Stimulated activated CD4-positive, alpha-beta T cell treated with anti-CD3 and anti-CD28 coated beads, Interleukin-1b, Interleukin-23, amount 100 ng/mL, for 1 hour (primary cell): Measurements from ENCODE around the gene MMD2.

Source experiments
- DNase-seq, 2 donors: peaks; one replicate each; pipeline ENCODE4 v3.0.0-alpha.2; 2020; ENCODE audit warnings: low read depth in 2 of 2

The MMD2 gene

GRCh38 chr7:4959306-4959705 lies 319 bp upstream of the MMD2 start:
- DNase-seq, result no peak

GRCh38 chr7:4957847-4958476 lies 1.0 kb downstream of the MMD2 start:
- no peak for DNase-seq

GRCh38 chr7:4951903-4952636 lies 6.9 kb downstream of the MMD2 start:
- DNase-seq, result no peak

GRCh38 chr7:4951304-4951703 lies 7.7 kb downstream of the MMD2 start:
- no peak for DNase-seq

- DNase-seq, result no peak
Measured at GRCh38 chr7:4948402-4948801, 10.6 kb downstream of the MMD2 start.

- DNase-seq, result no peak
Measured at GRCh38 chr7:4945949-4946348, 13.0 kb downstream of the MMD2 start.

- DNase-seq, result no peak
Measured at GRCh38 chr7:4944939-4945338, 14.0 kb downstream of the MMD2 start.

- DNase-seq, result no peak
Measured at GRCh38 chr7:4943297-4943696, 15.7 kb downstream of the MMD2 start.

GRCh38 chr7:4939971-4940728 lies 18.8 kb downstream of the MMD2 start:
- DNase-seq, result no peak

- no peak for DNase-seq
Measured at GRCh38 chr7:4937411-4937810, 21.6 kb downstream of the MMD2 start.

GRCh38 chr7:4934419-4935025 lies 24.5 kb downstream of the MMD2 start:
- DNase-seq, result no peak

- no peak for DNase-seq
Measured at GRCh38 chr7:4931943-4932342, 27.0 kb downstream of the MMD2 start.

- DNase-seq, result no peak
Measured at GRCh38 chr7:4929005-4929404, 30.0 kb downstream of the MMD2 start.

- no peak for DNase-seq
Measured at GRCh38 chr7:4928445-4928844, 30.5 kb downstream of the MMD2 start.

GRCh38 chr7:4919969-4920766 lies 38.8 kb downstream of the MMD2 start:
- no peak for DNase-seq

GRCh38 chr7:4916113-4916512 lies 42.9 kb downstream of the MMD2 start:
- no peak for DNase-seq

GRCh38 chr7:4911111-4911828 lies 47.7 kb downstream of the MMD2 start:
- DNase-seq, result no peak

- no peak for DNase-seq
Measured at GRCh38 chr7:4906682-4907081, 52.3 kb downstream of the MMD2 start.

GRCh38 chr7:4905171-4905570 lies 53.8 kb downstream of the MMD2 start:
- no peak for DNase-seq

GRCh38 chr7:4904346-4904745 lies 54.6 kb downstream of the MMD2 start:
- DNase-seq, result no peak

- no peak for DNase-seq
Measured at GRCh38 chr7:4895766-4896165, 63.2 kb downstream of the MMD2 start.
